Neural cell (in vitro differentiated cells): ENCODE data around the gene SLC49A4. TPM values are rescaled to one million over a fixed set of nuclear protein-coding genes. Genes with fewer than 3 reads are reported as not detected.

Experiments
- H2AFZ ChIP-seq: fragments of 200-600, 300-800 bp; sonication (generic), shearing (Covaris generic); 2 replicates; pipeline ENCODE4 v1.6.0; 2014; ENCODE audit warnings: low read depth, mild to moderate bottlenecking, antibody characterized with exemption, low read length, moderate library complexity
- H3F3A ChIP-seq: fragments of 200-600 bp; shearing (Covaris generic); 2 replicates; pipeline ENCODE4 v1.6.1; 2016; ENCODE audit warnings: mild to moderate bottlenecking, moderate library complexity, mixed read lengths, antibody characterized with exemption, low read length; ENCODE audit not compliant: insufficient read depth, poor library complexity, severe bottlenecking
- H3K27ac ChIP-seq: fragments of 200-600, 300-800 bp; sonication (generic), shearing (Covaris generic); 2 replicates; pipeline ENCODE4 v1.5.1; 2014; ENCODE audit warnings: mild to moderate bottlenecking, low read length, moderate library complexity
- H3K27me3 ChIP-seq: fragments of 300-800, 200-600 bp; sonication (generic), shearing (Covaris generic); 2 replicates; pipeline ENCODE4 v1.6.0; 2014; ENCODE audit warnings: mild to moderate bottlenecking, low read depth, low read length, moderate library complexity; ENCODE audit not compliant: insufficient read depth
- H3K36me3 ChIP-seq: fragments of 300-800, 200-600 bp; sonication (generic), shearing (Covaris generic); 2 replicates; pipeline ENCODE4 v1.5.1; 2014; ENCODE audit warnings: mild to moderate bottlenecking, antibody characterized with exemption, low read length, moderate library complexity; ENCODE audit not compliant: insufficient read depth
- H3K4me2 ChIP-seq: fragments of 300-800, 200-600 bp; sonication (generic), shearing (Covaris generic); 2 replicates; pipeline ENCODE4 v1.6.0; 2014; ENCODE audit warnings: mild to moderate bottlenecking, low read length
- H3K4me3 ChIP-seq: fragments of 300-800, 200-600 bp; sonication (generic), shearing (Covaris generic); 2 replicates; pipeline ENCODE4 v1.5.1; 2014; ENCODE audit warnings: mild to moderate bottlenecking, low read length, moderate library complexity
- H3K79me2 ChIP-seq: fragments of 200-600 bp; shearing (Covaris generic); replicated peaks from 2 replicates; pipeline ENCODE4 v1.6.0; 2014; ENCODE audit warnings: mild to moderate bottlenecking, low read length, moderate library complexity; ENCODE audit not compliant: insufficient read depth
- H3K9ac ChIP-seq: fragments of 300-800, 200-600 bp; sonication (generic), shearing (Covaris generic); 2 replicates; pipeline ENCODE4 v1.6.1; 2016; ENCODE audit warnings: mild to moderate bottlenecking, low read length, mixed read lengths
- H3K9me2 ChIP-seq: fragments of 200-600 bp; shearing (Covaris generic); 2 replicates; pipeline ENCODE4 v1.6.1; 2016; ENCODE audit warnings: mild to moderate bottlenecking, low read length, mixed read lengths; ENCODE audit not compliant: insufficient read depth
- H3K9me3 ChIP-seq: fragments of 200-600, 300-800 bp; sonication (generic), shearing (Covaris generic); 2 replicates; pipeline ENCODE4 v1.6.1; 2016; ENCODE audit warnings: mild to moderate bottlenecking, mixed run types, low read length, moderate library complexity, mixed read lengths
- H4K20me1 ChIP-seq: fragments of 200-600 bp; shearing (Covaris generic); 2 replicates; pipeline ENCODE4 v1.6.1; 2016; ENCODE audit warnings: mild to moderate bottlenecking, mixed run types; ENCODE audit not compliant: insufficient read depth
- CTCF ChIP-seq: fragments of 450-650 bp; IDR thresholded peaks from 2 replicates; pipeline ENCODE4 v1.5.1; 2014; ENCODE audit warnings: antibody characterized with exemption, mild to moderate bottlenecking, moderate library complexity; ENCODE audit not compliant: poor library complexity, severe bottlenecking
- EP300 ChIP-seq: fragments of 450-650 bp; conservative IDR thresholded peaks from 2 replicates; pipeline ENCODE4 v1.6.1; 2014; ENCODE audit warnings: antibody characterized with exemption, mild to moderate bottlenecking, moderate library complexity; ENCODE audit not compliant: poor library complexity, severe bottlenecking
- EZH2 ChIP-seq: fragments of 200-600, 300-800 bp; shearing (Covaris generic), sonication (generic); IDR thresholded peaks from 2 replicates; pipeline ENCODE4 v1.6.1; 2014; ENCODE audit warnings: antibody characterized with exemption, low read length, borderline replicate concordance, mild to moderate bottlenecking; ENCODE audit not compliant: insufficient read depth, poor library complexity, severe bottlenecking
- MXI1 ChIP-seq: fragments of 450-650 bp; conservative IDR thresholded peaks from 2 replicates; pipeline ENCODE4 v1.6.1; 2014; ENCODE audit warnings: antibody characterized with exemption, mild to moderate bottlenecking; ENCODE audit not compliant: poor library complexity, severe bottlenecking
- POLR2AphosphoS5 ChIP-seq: IDR thresholded peaks from 2 replicates; pipeline ENCODE4 v1.6.1; 2012
- RAD21 ChIP-seq: fragments of 450-650 bp; conservative IDR thresholded peaks from 2 replicates; pipeline ENCODE4 v1.6.1; 2014; ENCODE audit warnings: antibody characterized with exemption, mild to moderate bottlenecking, moderate library complexity
- REST ChIP-seq: IDR thresholded peaks from 2 replicates; pipeline ENCODE4 v1.6.1; 2012; ENCODE audit warnings: borderline replicate concordance
- SMC3 ChIP-seq: fragments of 450-650 bp; conservative IDR thresholded peaks from 2 replicates; pipeline ENCODE4 v1.6.1; 2014; ENCODE audit warnings: antibody characterized with exemption, mild to moderate bottlenecking, moderate library complexity; ENCODE audit not compliant: poor library complexity
- TAF1 ChIP-seq: IDR thresholded peaks from 2 replicates; pipeline ENCODE4 v1.6.1; 2012; ENCODE audit warnings: low read depth
- polyA plus RNA-seq: library from polyadenylated mRNA; depleted of rRNA; stranded (reverse); fragments of >200 nt; gene quantifications from 2 replicates; pipeline ENCODE4 v1.2.3, GENCODE V29; 2014

Gene SLC49A4
- polyA plus RNA-seq, 1 donor from 2014 or later: 16.2 TPM

- no peaks in the 10 kb centered on the region for H3K36me3 ChIP-seq
- no peak overlapping the region for H3K27ac ChIP-seq
- H3K27me3 ChIP-seq: no peaks in the 10 kb centered on the region
- no peaks in the 10 kb centered on the region for H3K9me3 ChIP-seq
- H3K9me2 ChIP-seq: no peaks in the 10 kb centered on the region
- TF ChIP-seq TAF1 (no peak), RAD21 (no peak), EZH2 (no peak), SMC3 (no peak), POLR2AphosphoS5 (no peak), CTCF (no peak), MXI1 (no peak), EP300 (no peak)
- H3K4me3 ChIP-seq: no peak overlapping the region
- H4K20me1 ChIP-seq: no peaks in the 10 kb centered on the region
- H3F3A ChIP-seq: no peaks in the 10 kb centered on the region
- H2AFZ ChIP-seq: no peak overlapping the region
- H3K9ac ChIP-seq: no peak overlapping the region
- H3K4me2 ChIP-seq: no peak overlapping the region
- H3K79me2 ChIP-seq: no peaks in the 10 kb centered on the region
Observed at GRCh38 chr3:122754929-122755328, 39.9 kb upstream of the SLC49A4 start.

GRCh38 chr3:122755491-122755890, 39.4 kb upstream of the SLC49A4 start:
- TF ChIP-seq POLR2AphosphoS5: no peak
- TF ChIP-seq MXI1: no peak
- no peak for TF ChIP-seq REST
- no peak for TF ChIP-seq RAD21
- TF ChIP-seq TAF1: no peak
- TF ChIP-seq SMC3: no peak
- no peak for TF ChIP-seq CTCF
- no peak for TF ChIP-seq EZH2
- TF ChIP-seq EP300: no peak
- Histone ChIP-seq H3K9me2 (no peaks in the 10 kb centered on the region), H3F3A (no peaks in the 10 kb centered on the region), H2AFZ (no peak overlapping the region), H3K9ac (no peak overlapping the region), H3K4me3 (no peak overlapping the region), H4K20me1 (no peaks in the 10 kb centered on the region), H3K9me3 (no peaks in the 10 kb centered on the region), H3K79me2 (no peaks in the 10 kb centered on the region), H3K27ac (no peak overlapping the region), H3K36me3 (no peaks in the 10 kb centered on the region), H3K27me3 (no peaks in the 10 kb centered on the region), H3K4me2 (no peak overlapping the region)
